A673 (cell line): ENCODE results near the gene NPC2. TPM values are rescaled to one million over a fixed set of nuclear protein-coding genes. Genes with fewer than 3 reads are reported as not detected.

Experiments
- BruUV-seq: library from RNA; stranded (reverse); fragments of 400-500 nt; replicated peaks from 2 replicates; lab custom pipeline; 2021; lab: Mats Ljungman, UMichigan
- CTCF ChIA-PET: fragments of 300-600 bp; sonication (Branson Sonifier 250); formaldehyde crosslinking; loops from one replicate; lab custom pipeline; 2022; ENCODE audit warnings: antibody characterized with exemption; lab: Charles Lee
- POLR2A ChIA-PET: fragments of 300-600 bp; sonication (Branson Sonifier 250); formaldehyde crosslinking; loops from one replicate; lab custom pipeline; 2022; ENCODE audit warnings: antibody characterized with exemption; ENCODE audit not compliant: low non-redundant PET; lab: Charles Lee
- DNase-seq: peaks from one replicate; pipeline ENCODE4 v3.0.0-alpha.2; 2015; ENCODE audit warnings: low spot score
- H3K27ac ChIP-seq: fragments of 200-600 bp; sonication (generic); 2 replicates; pipeline ENCODE4 v1.5.1; 2016; ENCODE audit warnings: mixed run types, low read depth, mild to moderate bottlenecking, mixed read lengths, antibody characterized with exemption, low read length; ENCODE audit not compliant: poor library complexity, severe bottlenecking
- H3K27me3 ChIP-seq: fragments of 200-600 bp; sonication (generic); replicated peaks from 2 replicates; pipeline ENCODE4 v1.6.1; 2017; ENCODE audit warnings: mixed run types, low read depth, mild to moderate bottlenecking, mixed read lengths, antibody characterized with exemption, low read length; ENCODE audit not compliant: insufficient read depth, poor library complexity
- H3K36me3 ChIP-seq: fragments of 200-600 bp; sonication (generic); 2 replicates; pipeline ENCODE4 v1.6.1; 2016; ENCODE audit warnings: mixed run types, mild to moderate bottlenecking, mixed read lengths, antibody characterized with exemption, low read length; ENCODE audit not compliant: insufficient read depth, poor library complexity, severe bottlenecking
- H3K4me1 ChIP-seq: fragments of 200-600 bp; sonication (generic); 2 replicates; pipeline ENCODE4 v1.6.1; 2017; ENCODE audit warnings: mixed run types, mild to moderate bottlenecking, mixed read lengths, antibody characterized with exemption, low read length; ENCODE audit not compliant: insufficient read depth, poor library complexity, severe bottlenecking
- H3K4me3 ChIP-seq: fragments of 200-600 bp; sonication (generic); 2 replicates; pipeline ENCODE4 v1.5.1; 2016; ENCODE audit warnings: low read depth, mixed run types, mild to moderate bottlenecking, mixed read lengths, low read length; ENCODE audit not compliant: poor library complexity, severe bottlenecking
- H3K9me3 ChIP-seq: fragments of 200-600 bp; sonication (generic); 2 replicates; pipeline ENCODE4 v1.6.1; 2016; ENCODE audit warnings: mixed run types, low read depth, mild to moderate bottlenecking, mixed read lengths, antibody characterized with exemption, low read length; ENCODE audit not compliant: poor library complexity, severe bottlenecking
- EZH2 ChIP-seq: fragments of 200-600 bp; sonication (generic); IDR thresholded peaks from 2 replicates; pipeline ENCODE4 v1.6.1; 2017; ENCODE audit warnings: borderline replicate concordance, low read depth, mild to moderate bottlenecking, mixed read lengths, antibody characterized with exemption, low read length; ENCODE audit not compliant: poor library complexity, severe bottlenecking
- intact Hi-C: fragments of 100-400 bp; cut with micrococcal nuclease; formaldehyde crosslinking; loops from one replicate; pipeline ENCODE4 v1.10.0; 2022; ENCODE audit not compliant: unreplicated experiment
- total RNA-seq: library from RNA; stranded (reverse); gene quantifications from 2 replicates; pipeline ENCODE4 v1.2.3, GENCODE V29; 2021
- TF ChIP-seq, protein P1 (sequence below): fragments of 300-800, 200-600 bp; sonication (generic); conservative IDR thresholded peaks from 2 replicates; pipeline ENCODE4 v1.5.1; 2017; ENCODE audit warnings: low read depth, mild to moderate bottlenecking, antibody characterized with exemption, low read length, moderate library complexity, mixed read lengths

The NPC2 gene
- total RNA-seq, 1 experiment from 2014 or later: 68.8 TPM

DNA sequence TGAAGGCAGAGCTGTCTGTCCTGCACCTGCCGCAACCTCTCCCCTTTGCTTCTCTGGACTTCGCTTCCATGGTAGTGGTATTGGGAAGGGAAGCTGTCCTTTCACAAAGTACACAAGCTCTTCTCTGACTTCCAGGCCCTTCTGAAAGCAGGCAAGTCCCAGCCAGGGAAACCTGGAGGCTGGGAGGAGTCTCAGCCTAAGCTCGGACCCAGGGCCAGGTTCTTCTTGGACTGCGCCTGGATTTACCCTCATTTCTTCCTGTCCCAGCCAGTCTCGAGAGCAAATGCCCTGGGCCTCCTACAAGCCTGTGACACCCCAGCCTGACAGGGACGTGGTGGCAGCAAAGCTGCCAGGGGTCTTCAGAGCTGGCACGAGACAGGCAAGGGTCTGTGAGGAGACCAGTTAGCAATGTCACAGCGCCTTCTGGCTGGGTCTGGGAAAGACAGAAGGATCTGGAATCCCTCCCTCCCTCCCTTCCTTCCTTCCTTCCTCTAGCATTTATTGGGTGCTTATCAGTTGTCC lies 22.8 kb upstream of the NPC2 start:
- Histone ChIP-seq H3K36me3 (no peaks in the 10 kb centered on the region), H3K4me1 (no peaks in the 10 kb centered on the region), H3K4me3 (no peak overlapping the region), H3K27me3 (peaks cover 7% of the 10 kb centered on the region), H3K27ac (no peak overlapping the region), H3K9me3 (no peaks in the 10 kb centered on the region)
- CTCF ChIA-PET: no interaction called here
- TF ChIP-seq, protein P1, sequence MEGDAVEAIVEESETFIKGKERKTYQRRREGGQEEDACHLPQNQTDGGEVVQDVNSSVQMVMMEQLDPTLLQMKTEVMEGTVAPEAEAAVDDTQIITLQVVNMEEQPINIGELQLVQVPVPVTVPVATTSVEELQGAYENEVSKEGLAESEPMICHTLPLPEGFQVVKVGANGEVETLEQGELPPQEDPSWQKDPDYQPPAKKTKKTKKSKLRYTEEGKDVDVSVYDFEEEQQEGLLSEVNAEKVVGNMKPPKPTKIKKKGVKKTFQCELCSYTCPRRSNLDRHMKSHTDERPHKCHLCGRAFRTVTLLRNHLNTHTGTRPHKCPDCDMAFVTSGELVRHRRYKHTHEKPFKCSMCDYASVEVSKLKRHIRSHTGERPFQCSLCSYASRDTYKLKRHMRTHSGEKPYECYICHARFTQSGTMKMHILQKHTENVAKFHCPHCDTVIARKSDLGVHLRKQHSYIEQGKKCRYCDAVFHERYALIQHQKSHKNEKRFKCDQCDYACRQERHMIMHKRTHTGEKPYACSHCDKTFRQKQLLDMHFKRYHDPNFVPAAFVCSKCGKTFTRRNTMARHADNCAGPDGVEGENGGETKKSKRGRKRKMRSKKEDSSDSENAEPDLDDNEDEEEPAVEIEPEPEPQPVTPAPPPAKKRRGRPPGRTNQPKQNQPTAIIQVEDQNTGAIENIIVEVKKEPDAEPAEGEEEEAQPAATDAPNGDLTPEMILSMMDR: no peak
- TF ChIP-seq EZH2: no peak
- no peak for DNase-seq
- intact Hi-C loops: no loop called here
- POLR2A ChIA-PET: no interaction called here
- BruUV-seq: no TSS peak

DNA sequence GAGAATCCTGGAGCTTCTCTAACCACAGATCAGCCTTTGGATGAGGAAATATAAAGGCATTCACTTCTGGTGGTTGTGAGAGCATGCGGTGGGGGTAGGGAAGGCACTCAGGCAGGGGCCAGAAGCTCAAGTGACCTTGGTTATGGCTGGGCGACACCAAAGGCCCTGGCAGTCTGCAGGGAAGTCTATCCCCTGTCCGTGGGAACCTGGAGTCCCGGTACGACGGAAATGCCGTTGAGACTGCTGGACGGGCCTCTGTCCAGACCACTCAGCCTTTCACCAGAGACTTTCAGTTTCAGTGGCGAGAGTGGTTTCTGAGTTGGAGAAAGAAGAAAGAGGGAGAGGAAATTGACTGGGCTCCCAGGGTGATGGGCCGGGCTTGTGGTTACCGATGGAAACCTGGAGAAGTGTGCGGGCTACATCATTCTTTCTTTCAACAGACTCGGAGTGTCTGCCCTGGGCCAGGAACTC lies 21.4 kb upstream of the NPC2 start:
- no peaks in the 10 kb centered on the region for H3K4me1 ChIP-seq
- no peaks in the 10 kb centered on the region for H3K9me3 ChIP-seq
- no peak for DNase-seq
- H3K36me3 ChIP-seq: no peaks in the 10 kb centered on the region
- POLR2A ChIA-PET: no interaction called here
- intact Hi-C loops: no loop called here
- H3K4me3 ChIP-seq: no peak overlapping the region
- peaks cover 7% of the 10 kb centered on the region for H3K27me3 ChIP-seq
- no TSS peak for BruUV-seq
- TF ChIP-seq EZH2: no peak
- TF ChIP-seq, protein P1: no peak
- no peak overlapping the region for H3K27ac ChIP-seq
- CTCF ChIA-PET: no interaction called here

GRCh38 chr14:74511966-74512830 lies 19.1 kb upstream of the NPC2 start:
- Histone ChIP-seq H3K27ac (no peak overlapping the region), H3K9me3 (no peaks in the 10 kb centered on the region), H3K36me3 (no peaks in the 10 kb centered on the region), H3K4me3 (no peak overlapping the region), H3K4me1 (no peaks in the 10 kb centered on the region), H3K27me3 (peaks cover 7% of the 10 kb centered on the region)
- DNase-seq: no peak
- POLR2A ChIA-PET: no interaction called here
- no TSS peak for BruUV-seq
- CTCF ChIA-PET: no interaction called here
- intact Hi-C loops: no loop called here
- TF ChIP-seq, protein P1: no peak
- TF ChIP-seq EZH2: no peak
